T-helper 22 cell (primary cell): Measurements from ENCODE around the gene IFNAR2.
"Not testable (repeated sequence)": the region's sequence is repeated elsewhere in the genome, so short reads cannot be mapped to it uniquely, and the experiment has no call there.

ENCODE experiments used
- DNase-seq: peaks from one replicate; pipeline ENCODE4 v3.0.0-alpha.2; 2020; ENCODE audit warnings: low read depth

Gene IFNAR2

GRCh38 chr21:33244779-33245105 lies 15.0 kb downstream of the IFNAR2 start:
- DNase-seq, result no peak

GRCh38 chr21:33245289-33245918 lies 15.7 kb downstream of the IFNAR2 start:
- DNase-seq, result no peak

- DNase-seq, result no peak
These were observed 16.8 kb downstream of the IFNAR2 start for GRCh38 chr21:33246506-33246905.

- DNase-seq, result no peak
These were observed 17.2 kb downstream of the IFNAR2 start for GRCh38 chr21:33246963-33247362.

GRCh38 chr21:33247599-33247998 lies 17.9 kb downstream of the IFNAR2 start:
- no peak for DNase-seq

GRCh38 chr21:33249331-33250002 lies 19.7 kb downstream of the IFNAR2 start:
- no peak for DNase-seq

- DNase-seq, result no peak
These were observed 21.4 kb downstream of the IFNAR2 start for GRCh38 chr21:33251119-33251518.

- DNase-seq, result not testable (repeated sequence)
These were observed 23.6 kb downstream of the IFNAR2 start for GRCh38 chr21:33253382-33253781.

GRCh38 chr21:33254766-33255165 lies 25.0 kb downstream of the IFNAR2 start:
- DNase-seq, result no peak

GRCh38 chr21:33255404-33255803 lies 25.7 kb downstream of the IFNAR2 start:
- no peak for DNase-seq

- DNase-seq, result no peak
These were observed 26.3 kb downstream of the IFNAR2 start for GRCh38 chr21:33256019-33256418.

- no peak for DNase-seq
These were observed 27.5 kb downstream of the IFNAR2 start for GRCh38 chr21:33257094-33257803.

GRCh38 chr21:33258475-33258874 lies 28.7 kb downstream of the IFNAR2 start:
- no peak for DNase-seq

- no peak for DNase-seq
These were observed 29.7 kb downstream of the IFNAR2 start for GRCh38 chr21:33259428-33259827.

GRCh38 chr21:33259995-33260394 lies 30.3 kb downstream of the IFNAR2 start:
- DNase-seq, result no peak

- DNase-seq, result no peak
These were observed 31.9 kb downstream of the IFNAR2 start for GRCh38 chr21:33261635-33262034.

GRCh38 chr21:33262921-33263320 lies 33.2 kb downstream of the IFNAR2 start:
- no peak for DNase-seq

- no peak for DNase-seq
These were observed 34.8 kb downstream of the IFNAR2 start for GRCh38 chr21:33264561-33264960.

GRCh38 chr21:33265664-33266049 lies 35.9 kb downstream of the IFNAR2 start:
- no peak for DNase-seq

GRCh38 chr21:33266050-33266788 lies 36.5 kb downstream of the IFNAR2 start, which contains the start of gene IL10RB:
Gene IL10RB, plus strand, starts transcription at chr21:33266367. Its CDS starts 99 bp downstream, at chr21:33266466.
- peak; percentile 61 for DNase-seq

- no peak for DNase-seq
These were observed 37.0 kb downstream of the IFNAR2 start for GRCh38 chr21:33266789-33267135.

GRCh38 chr21:33267250-33267649 lies 37.5 kb downstream of the IFNAR2 start:
- no peak for DNase-seq

GRCh38 chr21:33268393-33268736 lies 38.6 kb downstream of the IFNAR2 start:
- DNase-seq, result no peak
